A549 (cell line): ENCODE results near the gene ETV1. TPM values are rescaled to one million over a fixed set of nuclear protein-coding genes. Genes with fewer than 3 reads are reported as not detected.

Experiments
- ATAC-seq, 2 experiments: fragments of 200-7000 bp in 1 of 2; fragments of >200 bp in 1 of 2; cut with Nextera tagmentation in 1 of 2; cut with Tn5 transposase in 1 of 2; 3 replicates each; pipeline versions ENCODE4 v1.8.0 to v1.9.1; 2018 to 2020; ENCODE audit warnings: mild to moderate bottlenecking in 1 of 2, moderate library complexity in 1 of 2
- CTCF ChIA-PET: fragments of 300-600 bp; sonication (Branson Sonifier 250); formaldehyde crosslinking; extraction: SDS; loops from one replicate; lab custom pipeline; 2021; ENCODE audit warnings: antibody characterized with exemption, inconsistent platforms; lab: Yijun Ruan, JAX
- POLR2A ChIA-PET: fragments of 350-600 bp; formaldehyde crosslinking; extraction: SDS; loops from one replicate; lab custom pipeline; 2021; ENCODE audit warnings: antibody characterized with exemption, inconsistent platforms; lab: Yijun Ruan, JAX
- DNase-seq, 2 experiments: peaks; one replicate each; pipeline versions ENCODE4 v3.0.0 to v3.0.0-alpha.2; 2011 to 2016; ENCODE audit warnings: low read depth in 1 of 2, low spot score in 1 of 2
- FAIRE-seq: peaks from 2 replicates; lab custom pipeline; 2011; peaks lifted over from hg19 to GRCh38; lab: Jason Lieb, UNC
- H3K27ac ChIP-seq, 2 experiments: fragments of >200 bp; sonication (Bioruptor Twin); formaldehyde crosslinking; 3 replicates each; pipeline ENCODE4 v1.5.1; 2016 to 2017
- H3K4me1 ChIP-seq: fragments of >200 bp; sonication (Bioruptor Twin); formaldehyde crosslinking; 3 replicates; pipeline ENCODE4 v1.6.1; 2016
- H3K4me2 ChIP-seq: fragments of >200 bp; sonication (Bioruptor Twin); formaldehyde crosslinking; 3 replicates; pipeline ENCODE4 v1.6.1; 2016
- H3K4me3 ChIP-seq: fragments of >200 bp; sonication (Bioruptor Twin); formaldehyde crosslinking; 3 replicates; pipeline ENCODE4 v1.5.1; 2016
- H3K9me3 ChIP-seq: fragments of >200 bp; sonication (Bioruptor Twin); formaldehyde crosslinking; 3 replicates; pipeline ENCODE4 v1.6.1; 2016
- CHD4 ChIP-seq: fragments of 200-600 bp; sonication (generic); IDR thresholded peaks from 2 replicates; pipeline ENCODE4 v1.6.1; 2016; ENCODE audit warnings: antibody characterized with exemption, mild to moderate bottlenecking, borderline replicate concordance
- EHMT2 ChIP-seq: fragments of 200-600 bp; sonication (generic); IDR thresholded peaks from 2 replicates; pipeline ENCODE4 v1.6.1; 2016; ENCODE audit warnings: antibody characterized with exemption, low read depth, mild to moderate bottlenecking, moderate library complexity
- FOXS1 ChIP-seq: fragments of 250-450 bp; sonication (Bioruptor Pico); IDR thresholded peaks from 2 replicates; pipeline ENCODE4 v1.5.0; 2020; ENCODE audit warnings: mild to moderate bottlenecking, moderate library complexity
- GATA3 ChIP-seq: IDR thresholded peaks from 2 replicates; pipeline ENCODE4 v1.6.1; 2012; ENCODE audit warnings: borderline replicate concordance
- HOXA7 ChIP-seq: fragments of 250-450 bp; sonication (Bioruptor Pico); IDR thresholded peaks from 2 replicates; pipeline ENCODE4 v1.5.0; 2020; ENCODE audit warnings: mild to moderate bottlenecking, moderate library complexity
- HOXB13 ChIP-seq: fragments of 250-450 bp; sonication (Bioruptor Pico); IDR thresholded peaks from 2 replicates; pipeline ENCODE4 v1.5.0; 2020; ENCODE audit warnings: low read depth, mild to moderate bottlenecking, moderate library complexity
- HOXB5 ChIP-seq: fragments of 250-450 bp; sonication (Bioruptor Pico); IDR thresholded peaks from 2 replicates; pipeline ENCODE4 v1.5.0; 2020; ENCODE audit warnings: mild to moderate bottlenecking, moderate library complexity
- MYC ChIP-seq: IDR thresholded peaks from 2 replicates; pipeline ENCODE4 v1.6.1; 2012; ENCODE audit warnings: mild to moderate bottlenecking, inconsistent platforms, low read length, improper control_type of control experiment, borderline replicate concordance
- NPAS2 ChIP-seq: fragments of 250-450 bp; sonication (Bioruptor Pico); IDR thresholded peaks from 2 replicates; pipeline ENCODE4 v1.8.0; 2022; ENCODE audit warnings: mild to moderate bottlenecking, moderate library complexity, borderline replicate concordance
- RCOR1 ChIP-seq: fragments of 150-350 bp; IDR thresholded peaks from 2 replicates; pipeline ENCODE4 v1.6.1; 2014; ENCODE audit warnings: antibody characterized with exemption, low read length, low read depth
- RNF2 ChIP-seq: fragments of 200-600 bp; sonication (generic); IDR thresholded peaks from 2 replicates; pipeline ENCODE4 v1.6.1; 2016; ENCODE audit warnings: low read depth, mild to moderate bottlenecking, antibody characterized with exemption, moderate library complexity, borderline replicate concordance
- ZSCAN20 ChIP-seq: fragments of 250-450 bp; sonication (Bioruptor Pico); IDR thresholded peaks from 2 replicates; pipeline ENCODE4 v1.8.0; 2022; ENCODE audit warnings: mild to moderate bottlenecking, moderate library complexity
- WGBS: methylation state at CpG from one replicate; pipeline ENCODE4 v1.1.6; 2017; ENCODE audit errors: missing lambda C conversion rate; 5-methylcytosine and 5-hydroxymethylcytosine counted together
- polyA plus RNA-seq, 4 experiments: library from polyadenylated mRNA; depleted of rRNA in 3 of 4; stranded (reverse); fragments of >200 nt; fragmentation: RNase III in 1 of 4; extraction: RNeasy Plus Mini Kit Qiagen cat#74134 plus additional on column Dnase treatment in 1 of 4; gene quantifications; 2 replicates in 3 of 4; 3 replicates in 1 of 4; pipeline ENCODE4 v1.2.3, GENCODE V29; 2011 to 2017
- TF ChIP-seq, protein P1 (sequence below): fragments of >200 bp; sonication (Bioruptor Twin); formaldehyde crosslinking; IDR thresholded peaks from 3 replicates; pipeline ENCODE4 v1.5.1; 2016
- TF ChIP-seq, protein P2 (sequence below): IDR thresholded peaks from 2 replicates; pipeline ENCODE4 v1.6.1; 2012
- TF ChIP-seq, protein P3 (sequence below): fragments of >200 bp; sonication (Bioruptor Twin); formaldehyde crosslinking; IDR thresholded peaks from 2 replicates; pipeline ENCODE4 v1.6.1; 2016
- TF ChIP-seq, protein P4 (sequence below): fragments of 450-650 bp; IDR thresholded peaks from 2 replicates; pipeline ENCODE4 v1.6.1; 2014; ENCODE audit warnings: antibody characterized with exemption
- TF ChIP-seq, protein P5 (sequence below): fragments of 200-600 bp; sonication (generic); IDR thresholded peaks from 2 replicates; pipeline ENCODE4 v1.6.1; 2016; ENCODE audit warnings: antibody characterized with exemption, mild to moderate bottlenecking, moderate library complexity

ETV1 gene
- polyA plus RNA-seq, 2 of the 4 experiments (the other 2 are of a cell fraction), result 1.3 to 6.2 TPM

DNA sequence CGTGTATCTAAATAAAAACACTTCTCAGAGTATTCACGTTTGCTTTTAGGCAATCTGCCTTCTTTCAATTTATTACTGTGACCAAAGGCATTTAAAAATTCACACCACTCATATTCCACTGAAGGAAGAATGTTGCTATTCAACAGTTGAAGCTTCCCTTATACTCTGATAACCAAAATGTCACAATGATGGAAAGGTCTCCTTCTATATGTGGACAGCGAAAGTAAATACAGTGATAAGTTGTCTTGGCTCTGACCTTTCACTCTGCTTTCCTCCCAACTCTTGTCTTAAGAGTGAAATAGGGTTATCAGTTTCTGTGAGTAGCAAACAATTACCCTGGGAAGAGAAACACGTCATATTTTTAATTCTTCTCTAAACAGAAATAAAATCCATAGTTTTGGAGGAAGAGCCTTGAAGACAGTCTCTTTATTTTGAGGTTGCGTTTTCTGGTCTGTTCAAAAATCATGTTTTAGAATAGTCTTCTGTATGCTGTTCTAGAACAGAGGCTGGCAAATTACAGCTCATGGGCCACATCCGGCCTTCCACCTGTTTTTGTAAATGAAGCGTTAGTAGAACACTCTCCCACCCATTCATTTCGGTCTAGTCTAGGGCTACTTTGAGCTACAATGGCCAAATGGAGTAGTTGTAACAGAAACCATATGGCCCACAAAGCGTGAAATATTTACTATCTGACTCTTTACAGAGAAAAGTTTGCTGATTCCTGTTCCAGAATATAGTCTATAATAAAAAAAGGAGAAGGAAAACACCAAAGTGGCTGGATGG lies 41.3 kb downstream of the ETV1 start:
- POLR2A ChIA-PET, result no interaction called here
- Histone ChIP-seq H3K9me3 (no peaks in the 10 kb centered on the region), H3K4me1 (no peaks in the 10 kb centered on the region), H3K4me3 (no peak overlapping the region)
- TF ChIP-seq CHD4, result no peak
- TF ChIP-seq EHMT2, result no peak
- no peak for TF ChIP-seq FOXS1 (CRISPR knock-in tag)
- TF ChIP-seq GATA3, result no peak
- TF ChIP-seq, protein P1, sequence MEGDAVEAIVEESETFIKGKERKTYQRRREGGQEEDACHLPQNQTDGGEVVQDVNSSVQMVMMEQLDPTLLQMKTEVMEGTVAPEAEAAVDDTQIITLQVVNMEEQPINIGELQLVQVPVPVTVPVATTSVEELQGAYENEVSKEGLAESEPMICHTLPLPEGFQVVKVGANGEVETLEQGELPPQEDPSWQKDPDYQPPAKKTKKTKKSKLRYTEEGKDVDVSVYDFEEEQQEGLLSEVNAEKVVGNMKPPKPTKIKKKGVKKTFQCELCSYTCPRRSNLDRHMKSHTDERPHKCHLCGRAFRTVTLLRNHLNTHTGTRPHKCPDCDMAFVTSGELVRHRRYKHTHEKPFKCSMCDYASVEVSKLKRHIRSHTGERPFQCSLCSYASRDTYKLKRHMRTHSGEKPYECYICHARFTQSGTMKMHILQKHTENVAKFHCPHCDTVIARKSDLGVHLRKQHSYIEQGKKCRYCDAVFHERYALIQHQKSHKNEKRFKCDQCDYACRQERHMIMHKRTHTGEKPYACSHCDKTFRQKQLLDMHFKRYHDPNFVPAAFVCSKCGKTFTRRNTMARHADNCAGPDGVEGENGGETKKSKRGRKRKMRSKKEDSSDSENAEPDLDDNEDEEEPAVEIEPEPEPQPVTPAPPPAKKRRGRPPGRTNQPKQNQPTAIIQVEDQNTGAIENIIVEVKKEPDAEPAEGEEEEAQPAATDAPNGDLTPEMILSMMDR, result no peak
- no peak for TF ChIP-seq NPAS2 (CRISPR knock-in tag)
- no peak for TF ChIP-seq HOXB5 (CRISPR knock-in tag)
- TF ChIP-seq ZSCAN20 (CRISPR knock-in tag), result no peak
- no peak for TF ChIP-seq MYC
- TF ChIP-seq HOXB13 (CRISPR knock-in tag), result no peak
- TF ChIP-seq, protein P2, sequence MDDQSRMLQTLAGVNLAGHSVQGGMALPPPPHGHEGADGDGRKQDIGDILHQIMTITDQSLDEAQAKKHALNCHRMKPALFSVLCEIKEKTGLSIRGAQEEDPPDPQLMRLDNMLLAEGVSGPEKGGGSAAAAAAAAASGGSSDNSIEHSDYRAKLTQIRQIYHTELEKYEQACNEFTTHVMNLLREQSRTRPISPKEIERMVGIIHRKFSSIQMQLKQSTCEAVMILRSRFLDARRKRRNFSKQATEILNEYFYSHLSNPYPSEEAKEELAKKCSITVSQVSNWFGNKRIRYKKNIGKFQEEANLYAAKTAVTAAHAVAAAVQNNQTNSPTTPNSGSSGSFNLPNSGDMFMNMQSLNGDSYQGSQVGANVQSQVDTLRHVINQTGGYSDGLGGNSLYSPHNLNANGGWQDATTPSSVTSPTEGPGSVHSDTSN, result no peak
- TF ChIP-seq HOXA7 (CRISPR knock-in tag), result no peak
- no peak for TF ChIP-seq RCOR1
- TF ChIP-seq, protein P3, sequence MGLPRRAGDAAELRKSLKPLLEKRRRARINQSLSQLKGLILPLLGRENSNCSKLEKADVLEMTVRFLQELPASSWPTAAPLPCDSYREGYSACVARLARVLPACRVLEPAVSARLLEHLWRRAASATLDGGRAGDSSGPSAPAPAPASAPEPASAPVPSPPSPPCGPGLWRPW, result no peak
- TF ChIP-seq, all 56 proteins: peak for 0
- WGBS, result 57% methylated on average over 9 of the region's 9 CpGs
- CTCF ChIA-PET, result interaction anchor here (1.0 kb wide), 1 partner anchor 16 kb away, joined by 3 read pairs; no protein-coding TSS in a partner anchor
- ATAC-seq (no peak), DNase-seq (no peak), FAIRE-seq (no peak)
- H3K4me2 ChIP-seq, result no peak overlapping the region
- no peak overlapping the region for H3K27ac ChIP-seq

DNA sequence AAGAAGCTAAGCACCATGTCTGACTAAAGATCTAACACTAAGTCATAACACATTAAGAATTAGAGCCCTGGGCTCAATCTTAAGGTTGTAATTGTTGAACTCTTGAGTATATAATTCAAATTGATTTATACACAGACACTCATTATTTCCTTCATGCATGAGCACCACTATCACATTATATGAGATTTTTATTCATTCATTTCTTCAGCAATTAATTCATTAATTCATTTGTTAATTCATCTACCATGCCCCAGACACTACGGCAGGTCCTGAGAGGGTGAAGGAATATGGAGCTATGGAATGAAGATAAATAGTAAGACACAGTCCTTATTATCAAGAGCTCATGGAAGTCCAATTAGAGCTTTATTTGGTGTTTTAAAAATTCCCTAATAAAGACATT lies 41.9 kb downstream of the ETV1 start:
- Histone ChIP-seq H3K4me3 (no peak overlapping the region), H3K4me1 (no peaks in the 10 kb centered on the region), H3K27ac (no peak overlapping the region), H3K9me3 (no peaks in the 10 kb centered on the region), H3K4me2 (no peak overlapping the region)
- POLR2A ChIA-PET, result no interaction called here
- FAIRE-seq (no peak), DNase-seq (no peak), ATAC-seq (no peak)
- CTCF ChIA-PET, result interaction anchor here (0.6 to 1.0 kb wide), 2 partner anchors 16 to 46 kb away, joined by 3 to 4 read pairs; no protein-coding TSS in a partner anchor
- TF ChIP-seq RNF2, result no peak
- TF ChIP-seq, protein P4, sequence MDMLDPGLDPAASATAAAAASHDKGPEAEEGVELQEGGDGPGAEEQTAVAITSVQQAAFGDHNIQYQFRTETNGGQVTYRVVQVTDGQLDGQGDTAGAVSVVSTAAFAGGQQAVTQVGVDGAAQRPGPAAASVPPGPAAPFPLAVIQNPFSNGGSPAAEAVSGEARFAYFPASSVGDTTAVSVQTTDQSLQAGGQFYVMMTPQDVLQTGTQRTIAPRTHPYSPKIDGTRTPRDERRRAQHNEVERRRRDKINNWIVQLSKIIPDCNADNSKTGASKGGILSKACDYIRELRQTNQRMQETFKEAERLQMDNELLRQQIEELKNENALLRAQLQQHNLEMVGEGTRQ, result no peak
- TF ChIP-seq, protein P5, sequence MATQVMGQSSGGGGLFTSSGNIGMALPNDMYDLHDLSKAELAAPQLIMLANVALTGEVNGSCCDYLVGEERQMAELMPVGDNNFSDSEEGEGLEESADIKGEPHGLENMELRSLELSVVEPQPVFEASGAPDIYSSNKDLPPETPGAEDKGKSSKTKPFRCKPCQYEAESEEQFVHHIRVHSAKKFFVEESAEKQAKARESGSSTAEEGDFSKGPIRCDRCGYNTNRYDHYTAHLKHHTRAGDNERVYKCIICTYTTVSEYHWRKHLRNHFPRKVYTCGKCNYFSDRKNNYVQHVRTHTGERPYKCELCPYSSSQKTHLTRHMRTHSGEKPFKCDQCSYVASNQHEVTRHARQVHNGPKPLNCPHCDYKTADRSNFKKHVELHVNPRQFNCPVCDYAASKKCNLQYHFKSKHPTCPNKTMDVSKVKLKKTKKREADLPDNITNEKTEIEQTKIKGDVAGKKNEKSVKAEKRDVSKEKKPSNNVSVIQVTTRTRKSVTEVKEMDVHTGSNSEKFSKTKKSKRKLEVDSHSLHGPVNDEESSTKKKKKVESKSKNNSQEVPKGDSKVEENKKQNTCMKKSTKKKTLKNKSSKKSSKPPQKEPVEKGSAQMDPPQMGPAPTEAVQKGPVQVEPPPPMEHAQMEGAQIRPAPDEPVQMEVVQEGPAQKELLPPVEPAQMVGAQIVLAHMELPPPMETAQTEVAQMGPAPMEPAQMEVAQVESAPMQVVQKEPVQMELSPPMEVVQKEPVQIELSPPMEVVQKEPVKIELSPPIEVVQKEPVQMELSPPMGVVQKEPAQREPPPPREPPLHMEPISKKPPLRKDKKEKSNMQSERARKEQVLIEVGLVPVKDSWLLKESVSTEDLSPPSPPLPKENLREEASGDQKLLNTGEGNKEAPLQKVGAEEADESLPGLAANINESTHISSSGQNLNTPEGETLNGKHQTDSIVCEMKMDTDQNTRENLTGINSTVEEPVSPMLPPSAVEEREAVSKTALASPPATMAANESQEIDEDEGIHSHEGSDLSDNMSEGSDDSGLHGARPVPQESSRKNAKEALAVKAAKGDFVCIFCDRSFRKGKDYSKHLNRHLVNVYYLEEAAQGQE, result no peak
- WGBS, result 81% methylated on average over 1 of the region's 1 CpG
